HFFc6 (cell line): ENCODE data around the gene SMC5. TPM values are rescaled to one million over a fixed set of nuclear protein-coding genes. Genes with fewer than 3 reads are reported as not detected.
A peak's percentile ranks its signal among the peaks of the same experiment; 100 is the strongest.

Experiments
- DNase-seq: peaks from one replicate; pipeline ENCODE4 v3.0.0-alpha.2; 2018
- H3K27ac Mint-ChIP-seq: 2 replicates; pipeline ENCODE4 v1.8.0; 2020; ENCODE audit warnings: mild to moderate bottlenecking, mixed read lengths
- H3K27me3 Mint-ChIP-seq: 2 replicates; pipeline ENCODE4 v1.8.0; 2021; ENCODE audit warnings: mild to moderate bottlenecking, moderate library complexity, mixed read lengths; ENCODE audit not compliant: insufficient read depth
- H3K36me3 Mint-ChIP-seq: 2 replicates; pipeline ENCODE4 v1.8.0; 2021; ENCODE audit warnings: low read depth, mixed read lengths
- H3K4me1 Mint-ChIP-seq: 2 replicates; pipeline ENCODE4 v1.8.0; 2020; ENCODE audit warnings: low read depth, mixed read lengths
- H3K4me3 Mint-ChIP-seq: 2 replicates; pipeline ENCODE4 v1.8.0; 2020; ENCODE audit warnings: mild to moderate bottlenecking, moderate library complexity, mixed read lengths
- H3K9me3 Mint-ChIP-seq: 2 replicates; pipeline ENCODE4 v1.8.0; 2020; ENCODE audit warnings: mild to moderate bottlenecking, mixed read lengths
- CTCF ChIP-seq: fragments of 200-600 bp; sonication (generic); IDR thresholded peaks from 2 replicates; pipeline ENCODE4 v1.5.0; 2021; ENCODE audit warnings: antibody characterized with exemption, mild to moderate bottlenecking
- total RNA-seq, 6 experiments: library from RNA; stranded (reverse); fragmentation: NEBNext Ultra II Directional; extraction: Animal tissue kit (Norgen Biotek cat#: 25700); gene quantifications; 2 replicates in 1 of 6; 3 replicates in 5 of 6; pipeline ENCODE4 v1.2.3, GENCODE V29; 2021

The SMC5 gene
- total RNA-seq, 6 experiments from 2014 or later, result 16.4 to 20.3 (median 19.2) TPM

GRCh38 chr9:70297141-70297540 is 38.4 kb downstream of the SMC5 start:
- Mint-ChIP-seq H3K4me3 (no peak overlapping the region), H3K9me3 (peaks cover 7% of the 10 kb centered on the region), H3K36me3 (peaks cover 71% of the 10 kb centered on the region), H3K4me1 (peaks cover 32% of the 10 kb centered on the region), H3K27ac (no peak overlapping the region), H3K27me3 (no peaks in the 10 kb centered on the region)
- DNase-seq, result peak; percentile 16
- no peak for TF ChIP-seq CTCF

DNA sequence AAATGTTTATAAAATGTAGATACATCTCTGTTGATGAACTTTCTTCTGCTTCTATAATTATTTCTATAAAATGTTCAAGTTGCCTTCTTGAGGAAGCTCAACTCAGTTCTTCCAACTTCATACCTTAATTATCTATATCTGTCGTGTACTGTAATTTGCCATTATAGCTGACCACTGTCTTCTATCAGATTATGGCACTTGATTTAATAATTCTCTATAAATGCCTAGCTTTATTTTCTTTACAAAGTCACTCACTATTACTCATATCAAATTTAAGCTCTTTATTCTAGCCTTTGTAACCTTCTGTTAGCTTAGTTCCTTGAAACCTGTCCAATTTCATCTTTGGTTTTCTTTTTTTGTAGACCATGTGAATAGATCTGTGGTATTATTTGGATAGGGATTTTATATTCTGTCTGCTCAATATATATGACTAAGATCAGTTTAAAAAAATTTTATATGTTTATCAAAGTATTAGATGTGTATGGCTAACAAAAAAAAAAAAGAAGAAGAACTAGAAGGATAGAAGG is 39.5 kb downstream of the SMC5 start:
- Mint-ChIP-seq H3K27me3 (no peaks in the 10 kb centered on the region), H3K4me1 (peaks cover 35% of the 10 kb centered on the region), H3K4me3 (no peak overlapping the region), H3K27ac (no peak overlapping the region), H3K36me3 (peaks cover 63% of the 10 kb centered on the region), H3K9me3 (no peaks in the 10 kb centered on the region)
- no peak for TF ChIP-seq CTCF
- DNase-seq, result no peak

GRCh38 chr9:70303268-70303667 is 44.5 kb downstream of the SMC5 start:
- H3K4me1 Mint-ChIP-seq, result peaks cover 9% of the 10 kb centered on the region
- no peak overlapping the region; the same call in 1 of the 2 replicates for H3K4me3 Mint-ChIP-seq
- H3K27ac Mint-ChIP-seq, result no peak overlapping the region
- H3K27me3 Mint-ChIP-seq, result no peaks in the 10 kb centered on the region
- no peak for TF ChIP-seq CTCF
- H3K36me3 Mint-ChIP-seq, result peaks cover 62% of the 10 kb centered on the region
- no peak for DNase-seq
- H3K9me3 Mint-ChIP-seq, result no peaks in the 10 kb centered on the region

DNA sequence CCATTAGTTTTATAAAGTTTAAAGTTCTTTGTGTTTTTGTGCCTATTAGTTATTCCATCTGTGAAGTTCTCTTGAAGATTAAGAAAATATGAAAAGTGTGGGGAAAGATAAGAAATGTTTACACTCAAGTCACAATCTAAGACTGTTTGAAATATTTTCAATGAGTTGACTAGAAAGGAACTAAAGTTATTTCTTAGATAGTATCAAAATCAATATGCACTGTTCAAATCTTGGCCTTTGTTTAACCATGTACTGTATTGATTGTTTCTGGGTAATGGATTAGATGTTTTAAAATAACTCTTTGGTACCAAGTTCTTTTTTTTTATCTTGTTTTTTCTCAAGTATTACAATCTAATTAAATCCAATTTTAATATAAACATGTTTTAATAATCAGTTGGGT is 46.0 kb downstream of the SMC5 start:
- Mint-ChIP-seq H3K36me3 (peaks cover 66% of the 10 kb centered on the region), H3K27ac (no peak overlapping the region), H3K4me3 (no peak overlapping the region), H3K4me1 (peaks cover 6% of the 10 kb centered on the region), H3K27me3 (no peaks in the 10 kb centered on the region), H3K9me3 (no peaks in the 10 kb centered on the region)
- TF ChIP-seq CTCF, result no peak
- no peak for DNase-seq

DNA sequence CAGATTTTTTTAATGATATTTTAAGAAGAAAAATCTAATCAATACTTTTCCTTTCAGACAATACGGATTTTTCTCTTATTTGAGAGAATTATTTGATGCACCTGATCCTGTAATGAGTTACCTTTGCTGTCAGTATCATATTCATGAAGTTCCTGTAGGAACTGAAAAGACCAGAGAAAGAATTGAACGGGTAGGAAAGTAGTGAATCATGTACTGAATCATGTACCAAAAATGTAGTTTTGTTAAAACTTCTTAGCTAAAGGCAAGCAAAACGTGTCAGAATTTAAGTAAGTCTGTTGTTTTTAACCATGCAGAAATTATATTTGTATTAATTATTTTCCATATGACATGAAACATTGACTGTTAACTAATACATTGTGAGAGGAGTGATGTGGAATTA is 56.6 kb downstream of the SMC5 start:
- peak overlapping the region; percentile 51 for H3K27ac Mint-ChIP-seq
- DNase-seq, result peak; percentile 45

More for the DNA sequence above, 56.6 kb downstream of the SMC5 start:
- TF ChIP-seq CTCF, result no peak
- peaks cover 21% of the 10 kb centered on the region for H3K36me3 Mint-ChIP-seq
- H3K27me3 Mint-ChIP-seq, result no peaks in the 10 kb centered on the region
- no peaks in the 10 kb centered on the region for H3K9me3 Mint-ChIP-seq
- H3K4me1 Mint-ChIP-seq, result peaks cover 16% of the 10 kb centered on the region
- no peak overlapping the region; the same call in 1 of the 2 replicates for H3K4me3 Mint-ChIP-seq
